Measurements from ENCODE around the gene EXOG.
A peak's percentile ranks its signal among the peaks of the same experiment; 100 is the strongest.

The EXOG gene

GRCh38 chr3:38515367-38515766 lies 19.2 kb downstream of the EXOG start:
- no peak for DNase-seq

GRCh38 chr3:38516669-38517068 lies 20.5 kb downstream of the EXOG start:
- DNase-seq: no peak

GRCh38 chr3:38519000-38519399 lies 22.9 kb downstream of the EXOG start:
- peak; percentile 9 for DNase-seq

- no peak for DNase-seq
Observed at GRCh38 chr3:38519651-38520050, 23.5 kb downstream of the EXOG start.

GRCh38 chr3:38521391-38521987 lies 25.3 kb downstream of the EXOG start:
- DNase-seq: peak; percentile 58

- DNase-seq: no peak
Observed at GRCh38 chr3:38522002-38522401, 25.9 kb downstream of the EXOG start.

- no peak for DNase-seq
Observed at GRCh38 chr3:38524141-38524739, 28.1 kb downstream of the EXOG start.

- DNase-seq: no peak
Observed at GRCh38 chr3:38526792-38527191, 30.7 kb downstream of the EXOG start.

GRCh38 chr3:38528457-38528856 lies 32.3 kb downstream of the EXOG start:
- no peak for DNase-seq

GRCh38 chr3:38532529-38532928 lies 36.4 kb downstream of the EXOG start:
- DNase-seq: no peak

GRCh38 chr3:38533285-38533976 lies 37.3 kb downstream of the EXOG start:
- no peak for DNase-seq

GRCh38 chr3:38534180-38534579 lies 38.0 kb downstream of the EXOG start:
- DNase-seq: no peak

- DNase-seq: no peak
Observed at GRCh38 chr3:38534604-38535003, 38.5 kb downstream of the EXOG start.

- no peak for DNase-seq
Observed at GRCh38 chr3:38536671-38537070, 40.5 kb downstream of the EXOG start.

GRCh38 chr3:38538773-38539353 lies 42.7 kb downstream of the EXOG start:
- DNase-seq: no peak

GRCh38 chr3:38541806-38542205 lies 45.7 kb downstream of the EXOG start:
- no peak for DNase-seq

GRCh38 chr3:38542401-38543298 lies 46.5 kb downstream of the EXOG start:
- DNase-seq: no peak

- DNase-seq: no peak
Observed at GRCh38 chr3:38543586-38543985, 47.4 kb downstream of the EXOG start.

- DNase-seq: no peak
Observed at GRCh38 chr3:38544926-38545325, 48.8 kb downstream of the EXOG start.

- DNase-seq: no peak
Observed at GRCh38 chr3:38545550-38545949, 49.4 kb downstream of the EXOG start.

- DNase-seq: no peak
Observed at GRCh38 chr3:38545983-38546382, 49.8 kb downstream of the EXOG start.

- DNase-seq: no peak
Observed at GRCh38 chr3:38548154-38548931, 52.2 kb downstream of the EXOG start.
